Right ventricle myocardium superior (tissue), 1 donor: ENCODE results near the gene TMEM225. TPM values are rescaled to one million over a fixed set of nuclear protein-coding genes. Genes with fewer than 3 reads are reported as not detected.
"Not testable (repeated sequence)": the region's sequence is repeated elsewhere in the genome, so short reads cannot be mapped to it uniquely, and the experiment has no call there.

ENCODE experiments used
- ATAC-seq: fragments of 200-7000 bp; cut with Tn5 transposase; one replicate; pipeline ENCODE4 v1.9.1; 2020; ENCODE audit warnings: mild to moderate bottlenecking; ENCODE audit not compliant: poor library complexity
- DNase-seq: peaks from one replicate; pipeline ENCODE4 v3.0.0-alpha.2; 2020
- intact Hi-C: fragments of 100-400 bp; cut with DNase I; formaldehyde crosslinking; loops from one replicate; pipeline ENCODE4 v1.11.2; 2022
- long read RNA-seq: library from polyadenylated mRNA; unstranded; transcript quantifications from one replicate; pipeline ENCODE4 v2.0.0, GENCODE V29; 2021
- total RNA-seq: library from RNA; stranded (reverse); fragmentation: NEBNext Ultra II Directional; extraction: Animal tissue kit (Norgen Biotek cat#: 25700); gene quantifications from one replicate; pipeline ENCODE4 v1.2.1, GENCODE V29; 2021
- donor health status: DM: no; HTN: yes; CAD: no; lungs with severe emphysema.

TMEM225 gene
- not detected for total RNA-seq
- long read RNA-seq = 0 reads

GRCh38 chr11:123885570-123885969 is at the start of gene TMEM225:
TSS of gene TMEM225 (minus strand) at chr11:123885670. CDS start at chr11:123885425, 245 bp downstream.
- intact Hi-C loops = no loop called here
- DNase-seq = no peak
- no peak for ATAC-seq

GRCh38 chr11:123924027-123924426 is 38.6 kb upstream of the TMEM225 start:
- no peak for ATAC-seq
- no peak for DNase-seq
- intact Hi-C loops = no loop called here

- DNase-seq (no peak), ATAC-seq (no peak)
- intact Hi-C loops = no loop called here
These were observed 35.5 kb upstream of the TMEM225 start for GRCh38 chr11:123920943-123921342.

GRCh38 chr11:123905826-123906225 is 20.4 kb upstream of the TMEM225 start:
- DNase-seq (no peak), ATAC-seq (no peak)
- intact Hi-C loops = no loop called here

GRCh38 chr11:123904932-123905331 is 19.5 kb upstream of the TMEM225 start:
- intact Hi-C loops = no loop called here
- DNase-seq = no peak
- ATAC-seq = no peak

GRCh38 chr11:123903932-123904331 is 18.5 kb upstream of the TMEM225 start:
- ATAC-seq (no peak), DNase-seq (no peak)
- intact Hi-C loops = no loop called here

GRCh38 chr11:123901867-123902266 is 16.4 kb upstream of the TMEM225 start, which contains the start of gene OR8D4:
TSS of gene OR8D4 (plus strand) at chr11:123902167. CDS start at chr11:123906432, 4,265 bp downstream.
- ATAC-seq (no peak), DNase-seq (no peak)
- intact Hi-C loops = no loop called here

- DNase-seq = no peak
- no peak for ATAC-seq
- intact Hi-C loops = no loop called here
These were observed 14.3 kb upstream of the TMEM225 start for GRCh38 chr11:123899792-123900191.

GRCh38 chr11:123892031-123892430 is 6.6 kb upstream of the TMEM225 start:
- ATAC-seq = no peak
- intact Hi-C loops = no loop called here
- DNase-seq = no peak

- intact Hi-C loops = no loop called here
- DNase-seq = no peak
- ATAC-seq = no peak
These were observed 4.6 kb downstream of the TMEM225 start for GRCh38 chr11:123880912-123881311.

GRCh38 chr11:123867795-123868194 is 17.7 kb downstream of the TMEM225 start:
- intact Hi-C loops, ATAC-seq, DNase-seq: not testable (repeated sequence)

- DNase-seq, intact Hi-C loops, ATAC-seq: not testable (repeated sequence)
These were observed 20.2 kb downstream of the TMEM225 start for GRCh38 chr11:123865293-123865692.

GRCh38 chr11:123859731-123860130 is 25.7 kb downstream of the TMEM225 start:
- no peak for DNase-seq
- no peak for ATAC-seq
- intact Hi-C loops = no loop called here

GRCh38 chr11:123856444-123856843 is 29.0 kb downstream of the TMEM225 start:
- DNase-seq (no peak), ATAC-seq (no peak)
- intact Hi-C loops = no loop called here

GRCh38 chr11:123853038-123853437 is 32.4 kb downstream of the TMEM225 start:
- ATAC-seq = no peak
- intact Hi-C loops = no loop called here
- DNase-seq = no peak

GRCh38 chr11:123852321-123852720 is 33.1 kb downstream of the TMEM225 start:
- intact Hi-C loops = no loop called here
- no peak for ATAC-seq

GRCh38 chr11:123851110-123851509 is 34.4 kb downstream of the TMEM225 start:
- intact Hi-C loops = no loop called here
- no peak for DNase-seq
- no peak for ATAC-seq

More at GRCh38 chr11:123852321-123852720, 33.1 kb downstream of the TMEM225 start:
- no peak for DNase-seq

- intact Hi-C loops = no loop called here
- no peak for DNase-seq
- no peak for ATAC-seq
These were observed 44.3 kb downstream of the TMEM225 start for GRCh38 chr11:123841174-123841573.

GRCh38 chr11:123839131-123839530 is 46.3 kb downstream of the TMEM225 start:
- ATAC-seq (no peak), DNase-seq (no peak)
- intact Hi-C loops = no loop called here

- intact Hi-C loops = no loop called here
- ATAC-seq (no peak), DNase-seq (no peak)
These were observed 46.8 kb downstream of the TMEM225 start for GRCh38 chr11:123838659-123839058.

GRCh38 chr11:123838199-123838598 is 47.3 kb downstream of the TMEM225 start:
- ATAC-seq (no peak), DNase-seq (no peak)
- intact Hi-C loops = no loop called here
